ENCODE results near the gene EMP1. TPM values are rescaled to one million over a fixed set of nuclear protein-coding genes. Genes with fewer than 3 reads are reported as not detected.

The EMP1 gene
- total and polyA plus RNA-seq, 2 of the 13 experiments (the other 11 are each of a cell fraction or from before 2014, with no cell fraction given): 0.13 to 0.61 TPM

DNA sequence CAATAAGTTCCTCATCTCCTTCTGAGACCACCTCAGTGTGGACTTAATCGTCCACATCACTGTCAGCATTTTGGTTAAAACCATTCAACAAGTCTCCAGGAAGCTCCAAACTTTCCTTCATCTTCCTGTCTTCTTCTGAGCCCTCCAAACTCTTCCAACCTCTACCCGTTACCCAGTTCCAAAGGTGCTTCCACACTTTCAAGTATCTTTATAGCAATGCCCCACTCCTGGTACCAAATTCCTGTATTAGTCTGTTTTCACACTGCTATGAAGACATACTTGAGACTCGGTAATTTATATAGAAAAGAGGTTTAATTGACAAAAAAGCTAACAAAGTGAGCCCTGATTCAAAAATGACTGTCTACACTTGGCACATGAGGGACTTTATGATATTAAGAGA is 22.8 kb downstream of the EMP1 start:
- DNase-seq (ENCODE audit: low spot score): no peak
- Histone ChIP-seq H3K79me2 (ENCODE audit: insufficient read depth, low read length) (no peaks in the 10 kb centered on the region), H3K27ac (ENCODE audit: extremely low read length, insufficient read depth, low read length) (no peak overlapping the region), H2AFZ (ENCODE audit: low read length) (no peak overlapping the region), H3K4me2 (ENCODE audit: low read depth, low read length) (no peak overlapping the region), H3K27me3 (ENCODE audit: control insufficient read depth in 1 of 2, insufficient read depth in 2 of 2, low read length in 2 of 2) (peaks cover 0 to 3% of the 10 kb centered on the region in 2 experiments; a peak in 1 of 5 replicates), H3K4me1 (ENCODE audit: insufficient read depth, low read length) (peaks cover 9% of the 10 kb centered on the region), H3K36me3 (replicated peaks in 1 of 2; ENCODE audit: control insufficient read depth in 1 of 2, insufficient read depth in 2 of 2, low read length in 2 of 2) (no peaks in the 10 kb centered on the region), H3K9me3 (ENCODE audit: low read length) (no peaks in the 10 kb centered on the region), H4K20me1 (ENCODE audit: insufficient read depth, low read length) (no peaks in the 10 kb centered on the region), H3K4me3 (replicated peaks in 1 of 3; ENCODE audit: insufficient read depth in 1 of 3, low read depth in 2 of 3, low read length in 3 of 3) (no peak overlapping the region), H3K9ac (ENCODE audit: insufficient read depth, low read depth, low read length) (no peak overlapping the region)
- in situ Hi-C loops (cut with HindIII; ENCODE audit: extremely low pct_ligation_motif_present, low pct_unique_long_range_greater_than_20kb): loop anchor here (25.0 kb wide), 1 partner anchor 432 kb away; the partner anchor contains the start of gene APOLD1
- WGBS (ENCODE audit: low lambda C conversion rate): 0% methylated on average over 3 of the region's 3 CpGs
- intact Hi-C loops (cut with micrococcal nuclease; ENCODE audit: unreplicated experiment): loop anchor here (10.0 kb wide), 1 partner anchor 415 kb away; no protein-coding TSS in a partner anchor
- CTCF ChIA-PET (ENCODE audit: low intra/inter-chr PET ratio, low total read pairs): no interaction called here
- POLR2A ChIA-PET: no interaction called here
- no peak for FAIRE-seq
- no peak for ATAC-seq
- no peak for TF ChIP-seq MED1 (CRISPR knock-in tag; IDR thresholded peaks at IDR 0.05)
- no peak for TF ChIP-seq PRMT3 (CRISPR knock-in tag; IDR thresholded peaks at IDR 0.05; ENCODE audit: borderline replicate concordance, low read depth)
- no peak for TF ChIP-seq ZNF550 (CRISPR knock-in tag; IDR thresholded peaks at IDR 0.05; ENCODE audit: borderline replicate concordance)
- no peak for TF ChIP-seq EEA1 (CRISPR knock-in tag; IDR thresholded peaks at IDR 0.05; ENCODE audit: borderline replicate concordance)
- no TSS peak for BruUV-seq (replicated peaks)

DNA sequence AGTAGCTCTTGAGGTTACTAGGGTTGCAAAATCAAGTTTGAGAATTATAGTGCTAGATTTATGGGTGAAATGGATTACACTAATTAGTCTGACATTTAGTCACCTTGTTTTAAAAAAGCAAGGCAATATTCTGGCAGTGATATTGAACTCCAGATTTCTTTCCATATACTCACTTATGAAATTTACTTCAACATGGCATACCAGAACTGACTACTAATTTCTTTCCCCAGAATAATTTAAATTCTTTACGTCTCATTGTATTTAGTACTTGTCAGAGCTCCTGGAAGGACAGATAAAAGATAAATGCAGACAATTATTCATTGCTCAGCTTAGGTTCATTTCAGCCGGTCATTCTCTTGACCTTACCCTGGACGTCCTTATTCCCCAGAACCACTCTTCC is 24.3 kb downstream of the EMP1 start:
- POLR2A ChIA-PET: no interaction called here
- CTCF ChIA-PET (ENCODE audit: low intra/inter-chr PET ratio, low total read pairs): no interaction called here
- H3K9ac ChIP-seq (ENCODE audit: insufficient read depth, low read depth, low read length): no peak overlapping the region
- H3K4me3 ChIP-seq (replicated peaks in 1 of 3; ENCODE audit: insufficient read depth in 1 of 3, low read depth in 2 of 3, low read length in 3 of 3): no peak overlapping the region
- H3K79me2 ChIP-seq (ENCODE audit: insufficient read depth, low read length): no peaks in the 10 kb centered on the region
- intact Hi-C loops (cut with micrococcal nuclease; ENCODE audit: unreplicated experiment) (no loop called here), in situ Hi-C loops (cut with HindIII; ENCODE audit: extremely low pct_ligation_motif_present, low pct_unique_long_range_greater_than_20kb) (loop anchor here (25.0 kb wide), 1 partner anchor 434 kb away; the partner anchor contains the start of gene APOLD1)
- no peak overlapping the region for H2AFZ ChIP-seq (ENCODE audit: low read length)
- WGBS (ENCODE audit: low lambda C conversion rate): 32% methylated on average over 3 of the region's 3 CpGs
- no peak overlapping the region for H3K4me2 ChIP-seq (ENCODE audit: low read depth, low read length)
- ATAC-seq (no peak), DNase-seq (ENCODE audit: low spot score) (no peak), FAIRE-seq (no peak)
- H3K27ac ChIP-seq (ENCODE audit: extremely low read length, insufficient read depth, low read length): no peak overlapping the region
- H3K27me3 ChIP-seq (ENCODE audit: control insufficient read depth in 1 of 2, insufficient read depth in 2 of 2, low read length in 2 of 2): no peaks in the 10 kb centered on the region
- H3K4me1 ChIP-seq (ENCODE audit: insufficient read depth, low read length): peaks cover 9% of the 10 kb centered on the region
- no TSS peak for BruUV-seq (replicated peaks)
- no peaks in the 10 kb centered on the region for H3K9me3 ChIP-seq (ENCODE audit: low read length)
- TF ChIP-seq MYC (CRISPR knock-in tag; IDR thresholded peaks at IDR 0.05; ENCODE audit: borderline replicate concordance): no peak
- TF ChIP-seq, protein P1, sequence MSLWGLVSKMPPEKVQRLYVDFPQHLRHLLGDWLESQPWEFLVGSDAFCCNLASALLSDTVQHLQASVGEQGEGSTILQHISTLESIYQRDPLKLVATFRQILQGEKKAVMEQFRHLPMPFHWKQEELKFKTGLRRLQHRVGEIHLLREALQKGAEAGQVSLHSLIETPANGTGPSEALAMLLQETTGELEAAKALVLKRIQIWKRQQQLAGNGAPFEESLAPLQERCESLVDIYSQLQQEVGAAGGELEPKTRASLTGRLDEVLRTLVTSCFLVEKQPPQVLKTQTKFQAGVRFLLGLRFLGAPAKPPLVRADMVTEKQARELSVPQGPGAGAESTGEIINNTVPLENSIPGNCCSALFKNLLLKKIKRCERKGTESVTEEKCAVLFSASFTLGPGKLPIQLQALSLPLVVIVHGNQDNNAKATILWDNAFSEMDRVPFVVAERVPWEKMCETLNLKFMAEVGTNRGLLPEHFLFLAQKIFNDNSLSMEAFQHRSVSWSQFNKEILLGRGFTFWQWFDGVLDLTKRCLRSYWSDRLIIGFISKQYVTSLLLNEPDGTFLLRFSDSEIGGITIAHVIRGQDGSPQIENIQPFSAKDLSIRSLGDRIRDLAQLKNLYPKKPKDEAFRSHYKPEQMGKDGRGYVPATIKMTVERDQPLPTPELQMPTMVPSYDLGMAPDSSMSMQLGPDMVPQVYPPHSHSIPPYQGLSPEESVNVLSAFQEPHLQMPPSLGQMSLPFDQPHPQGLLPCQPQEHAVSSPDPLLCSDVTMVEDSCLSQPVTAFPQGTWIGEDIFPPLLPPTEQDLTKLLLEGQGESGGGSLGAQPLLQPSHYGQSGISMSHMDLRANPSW (CRISPR knock-in tag; IDR thresholded peaks at IDR 0.05; ENCODE audit: borderline replicate concordance): no peak
- TF ChIP-seq ETV6 (CRISPR knock-in tag; conservative IDR thresholded peaks at IDR 0.05): no peak
- no peak for TF ChIP-seq PAF1 (CRISPR knock-in tag; IDR thresholded peaks at IDR 0.05)
- TF ChIP-seq ZNF567 (CRISPR knock-in tag; IDR thresholded peaks at IDR 0.05; ENCODE audit: borderline replicate concordance): no peak
- TF ChIP-seq GZF1 (CRISPR knock-in tag; IDR thresholded peaks at IDR 0.05): no peak
- TF ChIP-seq, protein P2, sequence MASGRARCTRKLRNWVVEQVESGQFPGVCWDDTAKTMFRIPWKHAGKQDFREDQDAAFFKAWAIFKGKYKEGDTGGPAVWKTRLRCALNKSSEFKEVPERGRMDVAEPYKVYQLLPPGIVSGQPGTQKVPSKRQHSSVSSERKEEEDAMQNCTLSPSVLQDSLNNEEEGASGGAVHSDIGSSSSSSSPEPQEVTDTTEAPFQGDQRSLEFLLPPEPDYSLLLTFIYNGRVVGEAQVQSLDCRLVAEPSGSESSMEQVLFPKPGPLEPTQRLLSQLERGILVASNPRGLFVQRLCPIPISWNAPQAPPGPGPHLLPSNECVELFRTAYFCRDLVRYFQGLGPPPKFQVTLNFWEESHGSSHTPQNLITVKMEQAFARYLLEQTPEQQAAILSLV (CRISPR knock-in tag; IDR thresholded peaks at IDR 0.05; ENCODE audit: borderline replicate concordance): no peak
- TF ChIP-seq, protein P3, sequence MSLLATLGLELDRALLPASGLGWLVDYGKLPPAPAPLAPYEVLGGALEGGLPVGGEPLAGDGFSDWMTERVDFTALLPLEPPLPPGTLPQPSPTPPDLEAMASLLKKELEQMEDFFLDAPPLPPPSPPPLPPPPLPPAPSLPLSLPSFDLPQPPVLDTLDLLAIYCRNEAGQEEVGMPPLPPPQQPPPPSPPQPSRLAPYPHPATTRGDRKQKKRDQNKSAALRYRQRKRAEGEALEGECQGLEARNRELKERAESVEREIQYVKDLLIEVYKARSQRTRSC (CRISPR knock-in tag; IDR thresholded peaks at IDR 0.05; ENCODE audit: low read depth): no peak
- TF ChIP-seq MAFK (conservative IDR thresholded peaks at IDR 0.05 in 1 of 2, IDR thresholded peaks at IDR 0.05 in 1 of 2; ENCODE audit: low read length in 2 of 2): no peak
- H3K36me3 ChIP-seq (replicated peaks in 1 of 2; ENCODE audit: control insufficient read depth in 1 of 2, insufficient read depth in 2 of 2, low read length in 2 of 2): no peaks in the 10 kb centered on the region
- no peaks in the 10 kb centered on the region for H4K20me1 ChIP-seq (ENCODE audit: insufficient read depth, low read length)

Data from HepG2 (cell line).